WTC11 (cell line): Measurements from ENCODE around the gene AGL. TPM values are rescaled to one million over a fixed set of nuclear protein-coding genes. Genes with fewer than 3 reads are reported as not detected.

Source experiments
- total RNA-seq: library from RNA; stranded (reverse); gene quantifications from 3 replicates; pipeline ENCODE4 v1.2.3, GENCODE V29; 2021

Gene AGL
- total RNA-seq, 1 experiment from 2014 or later, result 22.5 TPM

Other genes starting within 250 kb of the AGL start
- gene PALMD, start 204.2 kb upstream of the AGL start, total RNA-seq, result 0.07 to 0.09 TPM in 2 of 3 replicates, not detected in the other
- gene FRRS1, start 83.7 kb upstream of the AGL start, total RNA-seq, result 6.0 to 6.2 TPM (median 6.1 TPM) in 3 replicates
- 14.1 to 15.9 TPM (median 14.5 TPM) in 3 replicates for gene SLC35A3, start 119.6 kb downstream of the AGL start, total RNA-seq